Erythroblast (primary cell): ENCODE results near the gene TRMU.

Experiments used
- GATA1 ChIP-seq: IDR thresholded peaks from 2 replicates; pipeline ENCODE4 v1.6.1; 2011; ENCODE audit warnings: low read depth, mild to moderate bottlenecking, control low read depth, low read length, moderate library complexity
- POLR2A ChIP-seq: IDR thresholded peaks from 2 replicates; pipeline ENCODE4 v1.6.1; 2011; ENCODE audit warnings: mild to moderate bottlenecking, low read length

- TF ChIP-seq POLR2A (no peak), GATA1 (no peak)
Measured at GRCh38 chr22:46318576-46318975, 16.9 kb upstream of the TRMU start.
